IMR-90 (cell line): Measurements from ENCODE around the gene KDM4B. TPM values are rescaled to one million over a fixed set of nuclear protein-coding genes. Genes with fewer than 3 reads are reported as not detected.

Experiments
- ATAC-seq: fragments of 200-7000 bp; cut with Tn5 transposase; 2 replicates; pipeline ENCODE4 v1.9.1; 2020; ENCODE audit warnings: low read depth, mild to moderate bottlenecking, moderate library complexity
- BruUV-seq: library from RNA; stranded (reverse); fragments of 400-500 nt; replicated peaks from 2 replicates; lab custom pipeline; 2021; lab: Mats Ljungman, UMichigan
- CTCF ChIA-PET: fragments of 300-600 bp; formaldehyde crosslinking; extraction: SDS; loops from one replicate; lab custom pipeline; 2021; ENCODE audit warnings: antibody characterized with exemption; lab: Yijun Ruan, JAX
- POLR2A ChIA-PET: fragments of 300-600 bp; sonication (Branson Sonifier 250); formaldehyde crosslinking; loops from one replicate; lab custom pipeline; 2022; ENCODE audit warnings: antibody characterized with exemption; ENCODE audit not compliant: unreplicated experiment; lab: Charles Lee
- DNase-seq: peaks from one replicate; pipeline ENCODE4 v3.0.0; 2013
- H2AFZ ChIP-seq: replicated peaks from 2 replicates; pipeline ENCODE3; 2013; ENCODE audit warnings: low read length, mild to moderate bottlenecking; ENCODE audit not compliant: poor library complexity
- H2AK5ac ChIP-seq: 2 replicates; pipeline ENCODE4 v1.6.1; 2013; ENCODE audit warnings: low read depth, low read length, inconsistent platforms
- H2AK9ac ChIP-seq: replicated peaks from 2 replicates; pipeline ENCODE3; 2013; ENCODE audit warnings: mild to moderate bottlenecking, low read depth, low read length, moderate library complexity; ENCODE audit not compliant: poor library complexity
- H2BK120ac ChIP-seq: 2 replicates; pipeline ENCODE4 v1.6.1; 2013; ENCODE audit warnings: low read depth, low read length, inconsistent platforms
- H2BK15ac ChIP-seq: 3 replicates; pipeline ENCODE4 v1.6.1; 2013; ENCODE audit warnings: low read depth, low read length, inconsistent platforms
- H2BK20ac ChIP-seq: 2 replicates; pipeline ENCODE4 v1.6.1; 2013; ENCODE audit warnings: low read depth, mild to moderate bottlenecking, inconsistent platforms, low read length, moderate library complexity
- H2BK5ac ChIP-seq: 2 replicates; pipeline ENCODE4 v1.6.1; 2013; ENCODE audit warnings: mild to moderate bottlenecking, low read depth, low read length, inconsistent platforms; ENCODE audit not compliant: poor library complexity, severe bottlenecking
- H3K14ac ChIP-seq: replicated peaks from 2 replicates; pipeline ENCODE4 v1.6.1; 2013; ENCODE audit warnings: low read depth, low read length, inconsistent platforms
- H3K18ac ChIP-seq: 2 replicates; pipeline ENCODE4 v1.6.1; 2013; ENCODE audit warnings: low read depth, low read length, control low read depth
- H3K23ac ChIP-seq: 2 replicates; pipeline ENCODE4 v1.6.1; 2013; ENCODE audit warnings: low read depth, low read length, inconsistent platforms
- H3K27ac ChIP-seq: 2 replicates; pipeline ENCODE4 v1.5.1; 2013; ENCODE audit warnings: mild to moderate bottlenecking, control low read depth, low read length; ENCODE audit not compliant: insufficient read depth
- H3K27me3 ChIP-seq: 2 replicates; pipeline ENCODE4 v1.6.1; 2013; ENCODE audit warnings: low read length; ENCODE audit not compliant: control insufficient read depth, insufficient read depth
- H3K36me3 ChIP-seq: 2 replicates; pipeline ENCODE4 v1.6.1; 2013; ENCODE audit warnings: low read length, mixed read lengths; ENCODE audit not compliant: control insufficient read depth, insufficient read depth
- H3K4ac ChIP-seq: 2 replicates; pipeline ENCODE4 v1.6.1; 2013; ENCODE audit warnings: low read depth, low read length, inconsistent platforms
- H3K4me1 ChIP-seq: 2 replicates; pipeline ENCODE4 v1.6.1; 2013; ENCODE audit warnings: low read length, mixed read lengths; ENCODE audit not compliant: control insufficient read depth, insufficient read depth
- H3K4me2 ChIP-seq: 2 replicates; pipeline ENCODE4 v1.6.1; 2013; ENCODE audit warnings: low read depth, mild to moderate bottlenecking, control low read depth, low read length, moderate library complexity
- H3K4me3 ChIP-seq: 2 replicates; pipeline ENCODE4 v1.5.1; 2013; ENCODE audit warnings: low read depth, mild to moderate bottlenecking, control low read depth, low read length, moderate library complexity; ENCODE audit not compliant: insufficient read depth
- H3K56ac ChIP-seq: 2 replicates; pipeline ENCODE4 v1.6.1; 2013; ENCODE audit warnings: low read length, inconsistent platforms; ENCODE audit not compliant: insufficient read depth; ENCODE audit errors: extremely low read depth
- H3K79me1 ChIP-seq, 2 experiments: 2 replicates each; pipeline ENCODE4 v1.6.1; 2013; ENCODE audit warnings: low read length in 2 of 2, inconsistent platforms in 1 of 2, low read depth in 1 of 2
- H3K9ac ChIP-seq: 2 replicates; pipeline ENCODE4 v1.6.1; 2013; ENCODE audit warnings: low read depth, low read length, control low read depth
- H3K9me1 ChIP-seq: 2 replicates; pipeline ENCODE4 v1.6.1; 2013; ENCODE audit warnings: low read length, inconsistent platforms; ENCODE audit not compliant: insufficient read depth
- H3K9me3 ChIP-seq: 2 replicates; pipeline ENCODE4 v1.6.1; 2013; ENCODE audit warnings: low read length; ENCODE audit not compliant: control insufficient read depth, insufficient read depth
- H4K20me1 ChIP-seq: 2 replicates; pipeline ENCODE4 v1.6.1; 2013; ENCODE audit warnings: low read length, inconsistent platforms; ENCODE audit not compliant: insufficient read depth
- H4K5ac ChIP-seq: 2 replicates; pipeline ENCODE4 v1.6.1; 2013; ENCODE audit warnings: mild to moderate bottlenecking, low read depth, low read length, control low read depth
- H4K8ac ChIP-seq, 2 experiments: 2 replicates each; pipeline ENCODE4 v1.6.1; 2013; ENCODE audit warnings: low read depth in 2 of 2, low read length in 2 of 2, control low read depth in 1 of 2, inconsistent platforms in 1 of 2
- H4K91ac ChIP-seq: 2 replicates; pipeline ENCODE4 v1.6.1; 2013; ENCODE audit warnings: low read depth, low read length, inconsistent platforms; ENCODE audit not compliant: insufficient read depth
- NFE2L2 ChIP-seq: fragments of 150-350 bp; IDR thresholded peaks from 2 replicates; pipeline ENCODE4 v1.6.1; 2016; ENCODE audit warnings: low read depth, mild to moderate bottlenecking, low read length
- RFX5 ChIP-seq: IDR thresholded peaks from 2 replicates; pipeline ENCODE4 v1.8.0; 2012; ENCODE audit warnings: low read depth, mild to moderate bottlenecking, low read length, moderate library complexity
- WGBS, 2 experiments: methylation state at CpG; one replicate each; pipeline versions ENCODE4 v1.1.5 to v1.1.7; 2013; ENCODE audit warnings: missing lambda C conversion rate in 2 of 2; ENCODE audit not compliant: insufficient read length in 1 of 2; ENCODE audit errors: extremely low coverage in 2 of 2; 5-methylcytosine and 5-hydroxymethylcytosine counted together
- dilution Hi-C: fragments of 300-500 bp; cut with HindIII; formaldehyde crosslinking; loops from one replicate; pipeline ENCODE4 v1.14.3; 2018; ENCODE audit warnings: low sequenced_read_pairs; ENCODE audit not compliant: unreplicated experiment
- in situ Hi-C: fragments of 300-500 bp; cut with MboI; formaldehyde crosslinking; loops from 3 replicates; pipeline ENCODE4 v1.14.3; 2019; ENCODE audit warnings: low sequenced_read_pairs, inconsistent platforms, mixed read lengths
- intact Hi-C: fragments of 100-400 bp; cut with micrococcal nuclease; formaldehyde crosslinking; loops from 2 replicates; pipeline ENCODE4 v1.10.0; 2022
- polyA plus RNA-seq, 3 experiments: library from polyadenylated mRNA; depleted of rRNA; stranded (reverse); fragments of >200 nt; gene quantifications; 2 replicates each; pipeline ENCODE4 v1.2.3, GENCODE V29; 2012; ENCODE audit warnings: low replicate concordance in 1 of 3
- total RNA-seq: library from RNA; depleted of rRNA; stranded (reverse); fragments of >200 nt; gene quantifications from 2 replicates; pipeline ENCODE4 v1.2.3, GENCODE V29; 2012

The KDM4B gene
- total and polyA plus RNA-seq, 2 of the 4 experiments (the other 2 are of a cell fraction), result 5.0 to 17.9 TPM

GRCh38 chr19:5137571-5138124 lies 168.7 kb downstream of the KDM4B start:
- no peak overlapping the region for H2BK120ac ChIP-seq
- no peak for DNase-seq
- H3K4me3 ChIP-seq, result no peak overlapping the region
- ChIA-PET CTCF (no interaction called here), POLR2A (no interaction called here)
- H3K4me2 ChIP-seq, result no peak overlapping the region
- no peak overlapping the region for H4K91ac ChIP-seq
- no peak overlapping the region for H4K5ac ChIP-seq
- no peak overlapping the region for H3K14ac ChIP-seq
- peaks cover 77% of the 10 kb centered on the region for H3K36me3 ChIP-seq
- H2AFZ ChIP-seq, result no peak overlapping the region
- no TSS peak for BruUV-seq
- H2AK9ac ChIP-seq, result no peak overlapping the region
- no peaks in the 10 kb centered on the region for H3K27me3 ChIP-seq
- no peak overlapping the region for H3K56ac ChIP-seq
- peaks cover 9 to 17% of the 10 kb centered on the region in 2 experiments; a peak in 2 of 4 replicates for H3K79me1 ChIP-seq
- dilution Hi-C loops, result no loop called here
- H3K4ac ChIP-seq, result no peak overlapping the region
- in situ Hi-C loops, result no loop called here
- no peak overlapping the region for H2BK5ac ChIP-seq
- no peak overlapping the region for H3K18ac ChIP-seq
- no peak for TF ChIP-seq RFX5
- no peak for TF ChIP-seq NFE2L2
- no peak overlapping the region for H3K23ac ChIP-seq
- H3K27ac ChIP-seq, result no peak overlapping the region
- H4K8ac ChIP-seq, result no peak overlapping the region
- WGBS, 2 experiments, result 74% methylated on average over 17 of the region's 29 CpGs; no CpG with 5 or more reads in 1 of the 2 experiments
- intact Hi-C loops, result no loop called here
- H2BK20ac ChIP-seq, result no peak overlapping the region
- H3K9me1 ChIP-seq, result no peaks in the 10 kb centered on the region
- no peak overlapping the region for H3K9ac ChIP-seq
- no peaks in the 10 kb centered on the region for H3K9me3 ChIP-seq
- H2BK15ac ChIP-seq, result no peak overlapping the region
- no peaks in the 10 kb centered on the region for H3K4me1 ChIP-seq
- no peak overlapping the region for H2AK5ac ChIP-seq
- peaks cover 28% of the 10 kb centered on the region for H4K20me1 ChIP-seq
- ATAC-seq, result no peak
